ENCODE results near the gene MMD. TPM values are rescaled to one million over a fixed set of nuclear protein-coding genes. Genes with fewer than 3 reads are reported as not detected.

The MMD gene
- total and polyA plus RNA-seq, 11 donors: 8.2 to 25.0 (median 12.4) TPM

DNA sequence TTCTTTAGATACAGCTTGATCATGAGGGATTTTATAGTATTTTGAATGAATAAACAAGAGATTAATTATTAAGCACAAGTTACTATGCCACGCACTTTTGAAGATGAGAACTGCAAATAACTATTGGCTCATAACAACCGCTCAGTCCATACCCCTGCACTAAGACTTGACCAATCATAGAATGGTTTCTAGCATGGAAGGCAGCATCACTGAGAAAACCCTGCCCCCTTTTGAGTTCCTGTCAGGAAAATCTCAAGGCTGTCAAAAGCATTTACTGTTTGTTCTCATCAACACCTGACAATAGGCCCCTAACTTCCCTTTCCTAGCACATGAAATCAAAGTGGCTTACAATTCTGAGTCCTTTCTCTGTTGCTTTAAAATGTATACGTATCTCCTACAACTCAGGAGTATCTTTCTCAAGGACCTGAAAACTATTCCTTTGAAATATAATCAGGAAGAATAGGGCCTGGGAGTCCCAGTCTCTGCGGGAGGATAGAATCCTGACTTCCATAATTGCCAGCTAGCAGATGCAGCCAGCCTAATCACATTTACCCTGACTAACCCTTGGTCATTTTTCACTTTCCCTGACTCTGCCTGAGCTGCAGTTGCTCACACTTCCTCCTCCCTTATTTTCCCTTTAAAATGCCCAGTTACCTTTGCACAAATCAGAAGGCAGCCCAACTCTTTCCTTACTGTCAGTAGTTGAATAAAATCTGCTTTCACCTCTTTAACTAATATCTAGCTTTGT is 9.1 kb upstream of the MMD start:
- peak overlapping the region in 10 of 12 donors; percentile 17 to 74 (median 60) for H3K27ac ChIP-seq
- intact Hi-C loops (cut with DNase I): no loop called here
- peak; percentile 37 to 92 (median 90) for ATAC-seq
- 25 to 30% (median 27%) methylated on average over 4 of the region's 4 CpGs for whole genome bisulfite sequencing, 4 donors
- no peak for DNase-seq
- H3K9me3 ChIP-seq: no peaks in the 10 kb centered on the region
- no peak for TF ChIP-seq POLR2A (IDR thresholded peaks at IDR 0.05)
- no peak for TF ChIP-seq CTCF (IDR thresholded peaks at IDR 0.05)
- H3K4me1 ChIP-seq: peaks cover 0 to 29% (median 4%) of the 10 kb centered on the region in 12 donors
- H3K36me3 ChIP-seq: no peaks in the 10 kb centered on the region
- H3K27me3 ChIP-seq: peaks cover 0 to 5% (median 0%) of the 10 kb centered on the region in 9 donors
- H3K4me3 ChIP-seq: peak overlapping the region in 1 of 12 donors; percentile 9

- H3K27me3 ChIP-seq: peaks cover 0 to 11% (median 0%) of the 10 kb centered on the region in 9 donors
- no peak overlapping the region for H3K4me3 ChIP-seq
- ATAC-seq (no peak), DNase-seq (no peak)
- H3K9me3 ChIP-seq: no peaks in the 10 kb centered on the region
- TF ChIP-seq CTCF (IDR thresholded peaks at IDR 0.05): no peak
- no peak for TF ChIP-seq POLR2A (IDR thresholded peaks at IDR 0.05)
- no peaks in the 10 kb centered on the region for H3K36me3 ChIP-seq
- intact Hi-C loops (cut with DNase I): loop anchor here in 3 of 10 donors (10.0 kb wide), 4 partner anchors 87 to 297 kb away; partner anchors contain the start of genes SMIM36 (in 1 of the 3) and TMEM100 (in 1 of the 3)
- WGBS, 4 donors: 94 to 97% (median 96%) methylated on average over 2 of the region's 2 CpGs
- H3K4me1 ChIP-seq: peaks cover 0 to 12% (median 4%) of the 10 kb centered on the region in 12 donors
- no peak overlapping the region for H3K27ac ChIP-seq
Observed at GRCh38 chr17:55427587-55427882, 5.9 kb upstream of the MMD start.

- intact Hi-C loops (cut with DNase I): loop anchor here in 3 of 10 donors (10.0 kb wide), 4 partner anchors 88 to 298 kb away; partner anchors contain the start of genes SMIM36 (in 1 of the 3) and TMEM100 (in 1 of the 3)
- H3K27ac ChIP-seq: no peak overlapping the region
- WGBS, 4 donors: 68 to 82% (median 74%) methylated on average over 2 of the region's 2 CpGs
Observed at GRCh38 chr17:55426851-55427586, 5.4 kb upstream of the MMD start.

More at GRCh38 chr17:55426851-55427586, 5.4 kb upstream of the MMD start:
- no peaks in the 10 kb centered on the region for H3K36me3 ChIP-seq
- no peaks in the 10 kb centered on the region for H3K9me3 ChIP-seq
- peaks cover 0 to 18% (median 6%) of the 10 kb centered on the region in 12 donors for H3K4me1 ChIP-seq
- TF ChIP-seq POLR2A (IDR thresholded peaks at IDR 0.05) (no peak), CTCF (IDR thresholded peaks at IDR 0.05) (no peak)
- no peak overlapping the region for H3K4me3 ChIP-seq
- H3K27me3 ChIP-seq: peaks cover 0 to 11% (median 0%) of the 10 kb centered on the region in 9 donors
- ATAC-seq: no peak
- DNase-seq: no peak

Measured in heart left ventricle (tissue), 16 donors.